ENCODE results near the gene PAX2.

PAX2 gene

DNA sequence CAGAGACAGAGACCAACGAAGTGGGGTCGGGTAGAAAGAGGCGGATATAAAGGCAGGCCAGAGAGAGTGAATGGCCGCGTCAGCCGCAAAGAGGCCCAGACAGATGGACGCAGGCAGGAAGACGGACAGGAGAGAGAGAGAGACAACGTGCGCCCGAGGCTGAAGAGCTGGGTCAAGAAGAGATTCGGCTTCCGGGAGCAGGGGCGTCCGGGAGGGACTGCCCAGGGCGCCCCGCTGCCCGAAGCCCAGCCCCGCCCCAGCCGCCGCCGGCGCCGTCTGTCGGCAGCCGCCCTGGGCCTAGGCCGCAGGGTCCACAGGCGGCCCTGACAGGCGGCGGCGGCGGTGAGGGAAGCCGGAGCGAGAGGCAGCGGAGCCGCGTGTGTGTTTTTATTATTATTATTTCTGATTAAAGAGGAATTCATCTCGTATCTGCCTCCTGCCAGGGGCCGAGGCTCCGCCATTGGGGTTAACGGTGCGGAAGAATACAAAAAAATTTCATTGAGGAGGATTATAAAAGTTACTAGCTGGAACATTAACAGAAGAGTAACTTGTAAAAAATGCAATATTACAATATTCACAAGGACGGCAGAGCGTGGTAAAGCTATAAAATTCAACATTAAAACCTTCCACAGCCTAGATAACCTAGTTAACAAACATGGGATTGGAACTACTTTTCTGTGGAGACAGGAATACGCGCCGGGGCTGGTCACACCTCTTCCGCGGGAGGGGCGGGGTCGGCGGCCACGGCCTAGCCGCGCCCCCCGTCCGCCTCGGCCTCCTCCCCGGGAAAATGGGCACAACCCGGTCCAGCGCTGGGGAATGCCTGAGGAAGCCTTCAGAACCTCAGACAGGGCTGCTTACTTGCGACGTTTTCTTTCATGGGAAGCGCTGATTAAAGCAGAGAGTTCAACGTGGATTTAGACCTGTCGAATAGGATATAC, 29.7 kb upstream of the PAX2 start:
- Histone ChIP-seq H3K79me2 (ENCODE audit: low read length) (no peaks in the 10 kb centered on the region), H3K27me3 (replicated peaks; ENCODE audit: insufficient read depth, low read length) (peaks cover 64% of the 10 kb centered on the region), H3F3A (ENCODE audit: insufficient read depth, low read length) (no peaks in the 10 kb centered on the region), H3K4me2 (ENCODE audit: low read depth, low read length) (no peak overlapping the region), H3K36me3 (replicated peaks; ENCODE audit: insufficient read depth, low read length) (no peaks in the 10 kb centered on the region), H3K4me3 (ENCODE audit: low read length) (no peak overlapping the region), H3K9me3 (replicated peaks; ENCODE audit: insufficient read depth, low read length) (no peaks in the 10 kb centered on the region), H3K4me1 (ENCODE audit: low read length) (no peaks in the 10 kb centered on the region), H4K20me1 (ENCODE audit: insufficient read depth, low read length) (no peaks in the 10 kb centered on the region), H3K9ac (ENCODE audit: low read length) (no peak overlapping the region), H2AFZ (ENCODE audit: low read length) (no peak overlapping the region), H3K27ac (ENCODE audit: low read length) (no peak overlapping the region), H3K9me2 (replicated peaks; ENCODE audit: insufficient read depth, low read length) (no peaks in the 10 kb centered on the region)
- TF ChIP-seq, protein P1, sequence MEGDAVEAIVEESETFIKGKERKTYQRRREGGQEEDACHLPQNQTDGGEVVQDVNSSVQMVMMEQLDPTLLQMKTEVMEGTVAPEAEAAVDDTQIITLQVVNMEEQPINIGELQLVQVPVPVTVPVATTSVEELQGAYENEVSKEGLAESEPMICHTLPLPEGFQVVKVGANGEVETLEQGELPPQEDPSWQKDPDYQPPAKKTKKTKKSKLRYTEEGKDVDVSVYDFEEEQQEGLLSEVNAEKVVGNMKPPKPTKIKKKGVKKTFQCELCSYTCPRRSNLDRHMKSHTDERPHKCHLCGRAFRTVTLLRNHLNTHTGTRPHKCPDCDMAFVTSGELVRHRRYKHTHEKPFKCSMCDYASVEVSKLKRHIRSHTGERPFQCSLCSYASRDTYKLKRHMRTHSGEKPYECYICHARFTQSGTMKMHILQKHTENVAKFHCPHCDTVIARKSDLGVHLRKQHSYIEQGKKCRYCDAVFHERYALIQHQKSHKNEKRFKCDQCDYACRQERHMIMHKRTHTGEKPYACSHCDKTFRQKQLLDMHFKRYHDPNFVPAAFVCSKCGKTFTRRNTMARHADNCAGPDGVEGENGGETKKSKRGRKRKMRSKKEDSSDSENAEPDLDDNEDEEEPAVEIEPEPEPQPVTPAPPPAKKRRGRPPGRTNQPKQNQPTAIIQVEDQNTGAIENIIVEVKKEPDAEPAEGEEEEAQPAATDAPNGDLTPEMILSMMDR (IDR thresholded peaks at IDR 0.05; ENCODE audit: low read length), result no peak
- TF ChIP-seq EZH2phosphoT487 (IDR thresholded peaks at IDR 0.05; ENCODE audit: low read length) (no peak), EZH2 (optimal IDR thresholded peaks at IDR 0.05; ENCODE audit: low read depth, low read length) (peak; percentile 86)
- no peak for DNase-seq

DNA sequence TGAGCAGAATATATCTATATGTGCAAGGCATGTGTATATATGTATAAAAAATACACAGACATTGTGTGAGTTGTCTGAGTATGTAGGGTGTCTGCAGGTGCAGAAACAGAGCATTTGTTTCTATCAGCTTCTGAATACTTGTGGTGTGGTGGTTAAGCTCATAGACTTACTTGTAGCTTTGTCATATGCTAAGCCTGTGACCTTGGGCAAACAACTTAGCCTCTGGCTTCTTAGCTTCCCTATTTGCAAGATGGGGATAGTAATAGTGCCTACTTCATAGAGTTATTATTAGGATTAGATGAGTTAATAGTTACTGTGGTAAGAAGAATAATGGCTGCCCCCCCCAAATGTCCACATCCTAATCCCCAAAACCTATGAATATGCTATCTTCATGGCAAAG, 28.2 kb upstream of the PAX2 start:
- Histone ChIP-seq H3K4me2 (ENCODE audit: low read depth, low read length) (no peak overlapping the region), H3K79me2 (ENCODE audit: low read length) (no peaks in the 10 kb centered on the region), H3K9me2 (replicated peaks; ENCODE audit: insufficient read depth, low read length) (no peaks in the 10 kb centered on the region), H3K9me3 (replicated peaks; ENCODE audit: insufficient read depth, low read length) (no peaks in the 10 kb centered on the region), H3F3A (ENCODE audit: insufficient read depth, low read length) (no peaks in the 10 kb centered on the region), H3K36me3 (replicated peaks; ENCODE audit: insufficient read depth, low read length) (no peaks in the 10 kb centered on the region), H3K4me1 (ENCODE audit: low read length) (no peaks in the 10 kb centered on the region), H3K9ac (ENCODE audit: low read length) (no peak overlapping the region), H2AFZ (ENCODE audit: low read length) (no peak overlapping the region), H3K27me3 (replicated peaks; ENCODE audit: insufficient read depth, low read length) (peaks cover 53% of the 10 kb centered on the region), H4K20me1 (ENCODE audit: insufficient read depth, low read length) (no peaks in the 10 kb centered on the region), H3K27ac (ENCODE audit: low read length) (no peak overlapping the region), H3K4me3 (ENCODE audit: low read length) (no peak overlapping the region)
- no peak for DNase-seq
- TF ChIP-seq, protein P1 (IDR thresholded peaks at IDR 0.05; ENCODE audit: low read length), result no peak
- TF ChIP-seq EZH2phosphoT487 (IDR thresholded peaks at IDR 0.05; ENCODE audit: low read length) (no peak), EZH2 (optimal IDR thresholded peaks at IDR 0.05; ENCODE audit: low read depth, low read length) (no peak)

GRCh38 chr10:100718197-100718742, 27.1 kb upstream of the PAX2 start:
- H3F3A ChIP-seq (ENCODE audit: insufficient read depth, low read length), result no peaks in the 10 kb centered on the region
- no peak overlapping the region for H3K9ac ChIP-seq (ENCODE audit: low read length)
- TF ChIP-seq EZH2phosphoT487 (IDR thresholded peaks at IDR 0.05; ENCODE audit: low read length) (no peak), EZH2 (optimal IDR thresholded peaks at IDR 0.05; ENCODE audit: low read depth, low read length) (no peak)
- TF ChIP-seq, protein P1 (IDR thresholded peaks at IDR 0.05; ENCODE audit: low read length), result no peak
- no peak overlapping the region for H2AFZ ChIP-seq (ENCODE audit: low read length)
- H3K27ac ChIP-seq (ENCODE audit: low read length), result no peak overlapping the region
- no peak overlapping the region for H3K4me2 ChIP-seq (ENCODE audit: low read depth, low read length)
- no peaks in the 10 kb centered on the region for H3K9me3 ChIP-seq (replicated peaks; ENCODE audit: insufficient read depth, low read length)
- no peaks in the 10 kb centered on the region for H3K4me1 ChIP-seq (ENCODE audit: low read length)
- H3K4me3 ChIP-seq (ENCODE audit: low read length), result no peak overlapping the region
- no peaks in the 10 kb centered on the region for H3K79me2 ChIP-seq (ENCODE audit: low read length)
- peaks cover 49% of the 10 kb centered on the region for H3K27me3 ChIP-seq (replicated peaks; ENCODE audit: insufficient read depth, low read length)
- H3K9me2 ChIP-seq (replicated peaks; ENCODE audit: insufficient read depth, low read length), result no peaks in the 10 kb centered on the region
- H3K36me3 ChIP-seq (replicated peaks; ENCODE audit: insufficient read depth, low read length), result no peaks in the 10 kb centered on the region
- DNase-seq, result no peak
- no peaks in the 10 kb centered on the region for H4K20me1 ChIP-seq (ENCODE audit: insufficient read depth, low read length)
